ENCODE data around the gene PRKAR2B. TPM values are rescaled to one million over a fixed set of nuclear protein-coding genes. Genes with fewer than 3 reads are reported as not detected.
A peak's percentile ranks its signal among the peaks of the same experiment; 100 is the strongest.
"Not testable (repeated sequence)": the region's sequence is repeated elsewhere in the genome, so short reads cannot be mapped to it uniquely, and the experiment has no call there.

The PRKAR2B gene
- total RNA-seq, 2 donors from 2014 or later: 3.9 to 5.3 TPM

- ATAC-seq (ENCODE audit: insufficient number of reproducible peaks, low FRiP score, low read depth): no peak
- Histone ChIP-seq H3K4me3 (no peak overlapping the region), H3K9me3 (no peaks in the 10 kb centered on the region), H3K27ac (no peak overlapping the region), H3K27me3 (replicated peaks; ENCODE audit: insufficient read depth) (no peaks in the 10 kb centered on the region), H3K36me3 (no peaks in the 10 kb centered on the region), H3K4me1 (ENCODE audit: control insufficient read depth in 1 of 2, low read depth in 2 of 2) (peaks cover 8 to 13% of the 10 kb centered on the region in 2 donors)
- no peak for TF ChIP-seq CTCF (IDR thresholded peaks at IDR 0.05)
- DNase-seq (ENCODE audit: low spot score): no peak
Measured at GRCh38 chr7:107041097-107041496, 3.4 kb upstream of the PRKAR2B start.

- not testable (repeated sequence) for H3K36me3 ChIP-seq; H3K27me3 ChIP-seq (replicated peaks; ENCODE audit: insufficient read depth); DNase-seq (ENCODE audit: low spot score); H3K4me3 ChIP-seq; H3K9me3 ChIP-seq; H3K27ac ChIP-seq; ATAC-seq (ENCODE audit: insufficient number of reproducible peaks, low FRiP score, low read depth)
- H3K4me1 ChIP-seq (ENCODE audit: control insufficient read depth in 1 of 2, low read depth in 2 of 2): peaks cover 8 to 14% of the 10 kb centered on the region in 2 donors
Measured at GRCh38 chr7:107041764-107042163, 2.7 kb upstream of the PRKAR2B start.

- not testable (repeated sequence) for H3K27me3 ChIP-seq (replicated peaks; ENCODE audit: insufficient read depth); H3K36me3 ChIP-seq; ATAC-seq (ENCODE audit: insufficient number of reproducible peaks, low FRiP score, low read depth); H3K27ac ChIP-seq; H3K4me3 ChIP-seq; DNase-seq (ENCODE audit: low spot score); H3K9me3 ChIP-seq
- peaks cover 8 to 14% of the 10 kb centered on the region in 2 donors for H3K4me1 ChIP-seq (ENCODE audit: control insufficient read depth in 1 of 2, low read depth in 2 of 2)
Measured at GRCh38 chr7:107042326-107042910, 2.1 kb upstream of the PRKAR2B start.

GRCh38 chr7:107043491-107043890 is 1.0 kb upstream of the PRKAR2B start:
- DNase-seq (ENCODE audit: low spot score) (no peak), ATAC-seq (ENCODE audit: insufficient number of reproducible peaks, low FRiP score, low read depth) (no peak)
- H3K4me3 ChIP-seq: no peak overlapping the region
- peak overlapping the region in 1 of 2 donors; percentile 32 for H3K27ac ChIP-seq
- H3K36me3 ChIP-seq: no peaks in the 10 kb centered on the region
- H3K27me3 ChIP-seq (replicated peaks; ENCODE audit: insufficient read depth): no peaks in the 10 kb centered on the region
- H3K9me3 ChIP-seq: no peaks in the 10 kb centered on the region
- H3K4me1 ChIP-seq (ENCODE audit: control insufficient read depth in 1 of 2, low read depth in 2 of 2): peaks cover 8 to 14% of the 10 kb centered on the region in 2 donors
- no peak for TF ChIP-seq CTCF (IDR thresholded peaks at IDR 0.05)

GRCh38 chr7:107043921-107044346 is 571 bp upstream of the PRKAR2B start:
- TF ChIP-seq CTCF (IDR thresholded peaks at IDR 0.05): no peak
- no peaks in the 10 kb centered on the region for H3K9me3 ChIP-seq
- peaks cover 8 to 14% of the 10 kb centered on the region in 2 donors for H3K4me1 ChIP-seq (ENCODE audit: control insufficient read depth in 1 of 2, low read depth in 2 of 2)
- DNase-seq (ENCODE audit: low spot score) (no peak), ATAC-seq (ENCODE audit: insufficient number of reproducible peaks, low FRiP score, low read depth) (no peak)
- H3K4me3 ChIP-seq: peak overlapping the region; percentile 79
- peak overlapping the region; percentile 32 to 49 for H3K27ac ChIP-seq
- no peaks in the 10 kb centered on the region for H3K27me3 ChIP-seq (replicated peaks; ENCODE audit: insufficient read depth)
- H3K36me3 ChIP-seq: no peaks in the 10 kb centered on the region

- peak overlapping the region; percentile 82 for H3K4me3 ChIP-seq
- no peak overlapping the region for H3K27ac ChIP-seq
- ATAC-seq (ENCODE audit: insufficient number of reproducible peaks, low FRiP score, low read depth): no peak
- H3K9me3 ChIP-seq: no peaks in the 10 kb centered on the region
- TF ChIP-seq CTCF (IDR thresholded peaks at IDR 0.05): no peak
- no peaks in the 10 kb centered on the region for H3K27me3 ChIP-seq (replicated peaks; ENCODE audit: insufficient read depth)
- DNase-seq (ENCODE audit: low spot score): no peak
- peaks cover 8 to 14% of the 10 kb centered on the region in 2 donors for H3K4me1 ChIP-seq (ENCODE audit: control insufficient read depth in 1 of 2, low read depth in 2 of 2)
- no peaks in the 10 kb centered on the region for H3K36me3 ChIP-seq
Measured at GRCh38 chr7:107045195-107045960, 873 bp downstream of the PRKAR2B start.
